NCI-H82 treated with DMSO at 0.1 percent for 48 hours (cell line): ENCODE results near the gene RHO.

Source experiments
- DNase-seq: peaks from one replicate; lab custom pipeline; 2025; ENCODE audit not compliant: unreplicated experiment; lab: John Stamatoyannopoulos, UW

RHO gene

GRCh38 chr3:129519896-129520715 is 8.3 kb upstream of the RHO start:
- DNase-seq, result no peak

GRCh38 chr3:129520960-129521359 is 7.5 kb upstream of the RHO start:
- no peak for DNase-seq

- no peak for DNase-seq
Measured at GRCh38 chr3:129521611-129522010, 6.8 kb upstream of the RHO start.

GRCh38 chr3:129522953-129523352 is 5.5 kb upstream of the RHO start:
- no peak for DNase-seq

GRCh38 chr3:129524081-129524480 is 4.4 kb upstream of the RHO start:
- DNase-seq, result no peak

GRCh38 chr3:129525341-129525968 is 3.0 kb upstream of the RHO start:
- DNase-seq, result no peak

GRCh38 chr3:129526121-129526900 is 2.1 kb upstream of the RHO start:
- no peak for DNase-seq

GRCh38 chr3:129527262-129527661 is 1.2 kb upstream of the RHO start:
- DNase-seq, result no peak

- no peak for DNase-seq
Measured at GRCh38 chr3:129529436-129530210, 1.2 kb downstream of the RHO start.

GRCh38 chr3:129530251-129530791 is 1.9 kb downstream of the RHO start:
- DNase-seq, result no peak

GRCh38 chr3:129530821-129531220 is 2.4 kb downstream of the RHO start:
- DNase-seq, result no peak

- DNase-seq, result no peak
Measured at GRCh38 chr3:129531699-129532098, 3.3 kb downstream of the RHO start.

- DNase-seq, result no peak
Measured at GRCh38 chr3:129532261-129532660, 3.8 kb downstream of the RHO start.

GRCh38 chr3:129533406-129533805 is 5.0 kb downstream of the RHO start:
- no peak for DNase-seq

- no peak for DNase-seq
Measured at GRCh38 chr3:129534428-129535027, 6.1 kb downstream of the RHO start.

GRCh38 chr3:129535075-129535474 is 6.6 kb downstream of the RHO start:
- no peak for DNase-seq

- no peak for DNase-seq
Measured at GRCh38 chr3:129536374-129536667, 7.9 kb downstream of the RHO start.

- no peak for DNase-seq
Measured at GRCh38 chr3:129536804-129537203, 8.4 kb downstream of the RHO start.

GRCh38 chr3:129539206-129539605 is 10.8 kb downstream of the RHO start:
- no peak for DNase-seq

- DNase-seq, result no peak
Measured at GRCh38 chr3:129540776-129541516, 12.5 kb downstream of the RHO start.
